Activated naive CD8-positive, alpha-beta T cell treated with anti-CD3 and anti-CD28 coated beads for 36 hours (primary cell): ENCODE data around the gene IGFBP3. TPM values are rescaled to one million over a fixed set of nuclear protein-coding genes. Genes with fewer than 3 reads are reported as not detected.

Experiments used
- DNase-seq: peaks from one replicate; pipeline ENCODE4 v3.0.0; 2021
- H3K27ac Mint-ChIP-seq: one replicate; pipeline ENCODE4 v1.8.0; 2022; ENCODE audit warnings: mild to moderate bottlenecking, moderate library complexity, mixed read lengths
- H3K27me3 Mint-ChIP-seq: one replicate; pipeline ENCODE4 v1.8.0; 2022; ENCODE audit warnings: mild to moderate bottlenecking, mixed read lengths
- H3K36me3 Mint-ChIP-seq: one replicate; pipeline ENCODE4 v1.8.0; 2021; ENCODE audit warnings: mild to moderate bottlenecking, mixed read lengths
- H3K4me1 Mint-ChIP-seq: one replicate; pipeline ENCODE4 v1.8.0; 2021; ENCODE audit warnings: mixed read lengths
- H3K4me3 Mint-ChIP-seq: one replicate; pipeline ENCODE4 v1.8.0; 2022; ENCODE audit warnings: mild to moderate bottlenecking, moderate library complexity, mixed read lengths
- H3K9me3 Mint-ChIP-seq: one replicate; pipeline ENCODE4 v1.8.0; 2022; ENCODE audit warnings: mixed read lengths
- total RNA-seq, 2 experiments: library from RNA; stranded (reverse); gene quantifications; one replicate each; pipeline ENCODE4 v1.2.3, GENCODE V29; 2021

IGFBP3 gene
- total RNA-seq, 2 experiments from 2014 or later, result 0.33 to 0.50 TPM

DNA sequence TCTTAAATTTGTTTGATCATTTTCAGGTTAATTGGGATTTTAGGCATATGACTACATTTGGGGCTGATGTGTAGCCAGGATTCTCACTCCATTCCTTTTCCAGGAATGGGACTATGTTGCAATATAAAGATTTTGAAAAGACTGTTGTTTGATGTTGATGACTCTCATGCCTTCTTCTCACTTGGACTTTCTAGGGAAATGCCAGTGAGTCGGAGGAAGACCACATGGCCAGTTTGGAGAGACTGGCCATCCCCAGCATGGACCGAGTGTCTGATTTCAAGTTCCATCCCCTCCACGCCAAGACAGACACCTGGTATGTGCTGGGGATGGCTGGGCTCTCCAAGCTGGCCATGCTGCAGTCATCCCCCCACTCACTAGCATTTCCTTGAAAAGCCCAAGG is 5.5 kb downstream of the IGFBP3 start:
- Mint-ChIP-seq H3K9me3 (no peaks in the 10 kb centered on the region), H3K36me3 (no peaks in the 10 kb centered on the region), H3K27ac (no peak overlapping the region), H3K4me3 (no peak overlapping the region), H3K27me3 (peaks cover 62% of the 10 kb centered on the region), H3K4me1 (peaks cover 14% of the 10 kb centered on the region)
- no peak for DNase-seq

DNA sequence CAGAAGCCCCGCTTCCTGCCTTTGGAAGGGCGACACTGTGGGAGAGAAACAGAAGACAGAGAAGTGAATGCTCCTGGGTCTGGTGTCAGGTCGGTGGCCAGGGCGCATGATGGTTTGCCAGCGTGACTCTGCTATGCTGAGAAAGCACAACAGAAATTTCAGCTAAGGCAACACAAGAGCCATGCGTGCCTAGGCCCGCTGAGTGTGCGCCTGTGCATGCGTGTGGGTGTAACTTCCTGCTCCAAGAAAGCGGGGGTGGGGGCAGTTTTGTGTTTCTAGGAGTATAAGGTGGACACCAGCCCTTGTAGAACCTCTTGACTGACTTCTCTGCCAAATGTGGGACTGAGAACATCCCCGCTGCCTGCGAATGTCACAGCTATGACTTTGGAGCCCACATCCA is 6.2 kb downstream of the IGFBP3 start:
- H3K27ac Mint-ChIP-seq, result no peak overlapping the region
- no peaks in the 10 kb centered on the region for H3K9me3 Mint-ChIP-seq
- H3K27me3 Mint-ChIP-seq, result peaks cover 62% of the 10 kb centered on the region
- H3K4me3 Mint-ChIP-seq, result no peak overlapping the region
- H3K36me3 Mint-ChIP-seq, result no peaks in the 10 kb centered on the region
- peaks cover 9% of the 10 kb centered on the region for H3K4me1 Mint-ChIP-seq
- DNase-seq, result no peak

GRCh38 chr7:45912972-45913371 is 8.1 kb downstream of the IGFBP3 start:
- H3K4me3 Mint-ChIP-seq, result no peak overlapping the region

GRCh38 chr7:45911311-45911710 is 9.8 kb downstream of the IGFBP3 start:
- DNase-seq, result no peak
- no peaks in the 10 kb centered on the region for H3K9me3 Mint-ChIP-seq
- no peak overlapping the region for H3K4me3 Mint-ChIP-seq
- H3K36me3 Mint-ChIP-seq, result no peaks in the 10 kb centered on the region
- H3K27me3 Mint-ChIP-seq, result peaks cover 31% of the 10 kb centered on the region
- H3K27ac Mint-ChIP-seq, result no peak overlapping the region
- peaks cover 3% of the 10 kb centered on the region for H3K4me1 Mint-ChIP-seq

More at GRCh38 chr7:45912972-45913371, 8.1 kb downstream of the IGFBP3 start:
- H3K9me3 Mint-ChIP-seq, result no peaks in the 10 kb centered on the region
- H3K4me1 Mint-ChIP-seq, result peaks cover 6% of the 10 kb centered on the region
- no peak for DNase-seq
- H3K27me3 Mint-ChIP-seq, result peaks cover 43% of the 10 kb centered on the region
- H3K36me3 Mint-ChIP-seq, result no peaks in the 10 kb centered on the region
- H3K27ac Mint-ChIP-seq, result no peak overlapping the region

DNA sequence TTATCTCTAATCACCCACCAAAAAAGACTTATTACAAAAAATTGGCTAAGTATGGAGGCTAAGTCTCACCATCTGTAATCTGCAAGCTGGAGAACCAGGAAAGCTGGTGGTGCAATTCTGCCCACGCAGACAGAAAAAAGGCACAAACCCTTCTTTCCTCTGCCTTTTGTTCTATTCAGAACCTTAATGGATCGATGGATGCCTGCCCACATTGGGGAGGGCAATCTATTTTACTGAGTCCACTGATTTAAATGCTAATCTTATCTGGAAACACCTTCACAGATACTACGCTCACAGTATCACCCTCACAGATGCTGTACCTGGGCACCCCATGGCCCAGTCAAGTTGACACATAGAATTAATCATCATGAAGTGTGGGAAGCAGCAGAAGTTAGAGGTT is 10.2 kb downstream of the IGFBP3 start:
- Mint-ChIP-seq H3K4me1 (peaks cover 2% of the 10 kb centered on the region), H3K4me3 (no peak overlapping the region), H3K36me3 (no peaks in the 10 kb centered on the region), H3K9me3 (no peaks in the 10 kb centered on the region), H3K27me3 (peaks cover 27% of the 10 kb centered on the region), H3K27ac (no peak overlapping the region)
- no peak for DNase-seq

DNA sequence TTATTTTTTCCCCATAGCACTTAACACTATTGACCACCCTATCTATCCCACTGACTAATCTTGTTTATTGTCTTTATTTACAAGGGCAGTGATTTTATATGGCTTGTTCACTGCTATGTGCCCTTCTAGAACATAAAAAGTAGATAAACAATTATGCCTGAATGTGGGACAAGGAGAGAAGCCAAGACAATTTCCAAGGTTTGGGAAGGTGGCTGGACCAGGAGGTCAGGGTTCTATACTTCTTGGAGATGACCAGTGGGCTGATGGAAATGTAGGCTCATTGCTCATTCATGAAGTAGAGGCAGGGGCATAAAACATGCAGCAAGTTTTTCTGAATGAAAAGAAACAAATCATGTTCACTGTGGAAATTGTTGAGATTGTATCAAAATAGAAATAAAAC is 11.5 kb downstream of the IGFBP3 start:
- Mint-ChIP-seq H3K36me3 (no peaks in the 10 kb centered on the region), H3K27me3 (peaks cover 25% of the 10 kb centered on the region), H3K9me3 (no peaks in the 10 kb centered on the region), H3K4me3 (no peak overlapping the region), H3K27ac (no peak overlapping the region), H3K4me1 (no peaks in the 10 kb centered on the region)
- no peak for DNase-seq

DNA sequence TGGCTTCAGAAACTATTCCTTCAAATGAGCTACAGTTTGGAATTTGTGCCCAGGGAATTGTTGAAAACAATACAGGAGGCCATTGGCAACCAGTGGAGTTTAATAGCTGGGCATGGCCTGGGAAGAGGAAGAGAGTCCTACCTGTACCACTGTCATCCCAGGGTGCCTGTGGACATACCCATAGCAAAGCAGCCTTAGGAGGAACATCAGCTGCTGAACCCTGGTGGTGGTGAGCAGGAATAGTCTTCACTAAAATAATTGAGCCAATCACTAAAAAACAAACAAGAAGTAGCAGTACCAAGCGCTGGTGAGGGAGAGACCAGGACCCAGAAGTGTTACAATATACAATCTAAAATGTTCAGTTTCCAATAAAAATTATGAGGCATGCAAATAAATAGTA is 18.3 kb downstream of the IGFBP3 start:
- peaks cover 6% of the 10 kb centered on the region for H3K9me3 Mint-ChIP-seq
- no peak overlapping the region for H3K27ac Mint-ChIP-seq
- no peak overlapping the region for H3K4me3 Mint-ChIP-seq
- no peaks in the 10 kb centered on the region for H3K4me1 Mint-ChIP-seq
- DNase-seq, result no peak
- peaks cover 6% of the 10 kb centered on the region for H3K27me3 Mint-ChIP-seq
- no peaks in the 10 kb centered on the region for H3K36me3 Mint-ChIP-seq

DNA sequence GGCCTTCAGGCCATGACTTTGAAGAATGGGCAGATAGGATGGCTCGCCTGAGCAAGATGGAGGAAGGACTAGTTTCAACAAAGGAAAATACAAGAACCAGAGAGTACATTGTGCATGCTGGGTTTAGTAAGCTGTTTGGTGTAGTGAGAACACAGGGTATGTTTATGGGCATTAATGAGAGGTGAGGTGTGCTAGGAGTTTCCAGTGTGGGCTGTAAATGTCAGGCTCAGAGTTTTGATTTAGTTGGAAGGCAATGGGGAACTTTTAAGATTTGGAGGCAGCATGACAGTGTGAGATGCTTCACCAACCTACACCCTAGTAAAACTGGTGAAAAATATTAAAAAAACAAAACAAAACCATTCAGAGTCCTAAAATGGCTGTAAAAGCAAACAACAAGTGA is 19.5 kb downstream of the IGFBP3 start:
- H3K27ac Mint-ChIP-seq, result no peak overlapping the region
- H3K27me3 Mint-ChIP-seq, result peaks cover 11% of the 10 kb centered on the region
- H3K4me1 Mint-ChIP-seq, result no peaks in the 10 kb centered on the region
- DNase-seq, result no peak
- no peaks in the 10 kb centered on the region for H3K36me3 Mint-ChIP-seq
- H3K4me3 Mint-ChIP-seq, result no peak overlapping the region
- peaks cover 6% of the 10 kb centered on the region for H3K9me3 Mint-ChIP-seq

DNA sequence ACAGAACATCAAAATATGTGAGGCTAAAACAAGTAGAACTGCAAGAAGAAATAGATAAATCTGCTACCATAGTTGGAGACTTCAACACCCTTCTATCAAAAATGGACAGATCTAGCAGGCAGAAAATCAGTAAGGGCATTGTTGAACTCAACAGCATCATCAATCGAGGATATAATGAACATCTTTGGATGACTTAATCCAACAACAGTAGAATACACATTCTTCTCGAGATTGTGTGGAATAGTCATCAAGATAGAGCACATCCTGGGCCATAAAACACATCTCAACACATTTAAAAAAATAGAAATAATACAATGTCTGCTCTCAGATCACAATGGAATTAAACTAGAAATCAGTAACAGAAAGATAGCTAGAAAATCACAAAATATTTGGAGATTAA is 22.9 kb downstream of the IGFBP3 start:
- Mint-ChIP-seq H3K4me1 (no peaks in the 10 kb centered on the region), H3K36me3 (no peaks in the 10 kb centered on the region), H3K9me3 (peaks cover 4% of the 10 kb centered on the region), H3K27me3 (peaks cover 34% of the 10 kb centered on the region), H3K27ac (no peak overlapping the region), H3K4me3 (no peak overlapping the region)
- DNase-seq, result no peak

- Mint-ChIP-seq H3K4me3 (no peak overlapping the region), H3K9me3 (no peaks in the 10 kb centered on the region), H3K27me3 (peaks cover 40% of the 10 kb centered on the region), H3K27ac (no peak overlapping the region), H3K4me1 (no peaks in the 10 kb centered on the region), H3K36me3 (no peaks in the 10 kb centered on the region)
- DNase-seq, result no peak
These were observed 23.9 kb downstream of the IGFBP3 start for GRCh38 chr7:45897042-45897690.

DNA sequence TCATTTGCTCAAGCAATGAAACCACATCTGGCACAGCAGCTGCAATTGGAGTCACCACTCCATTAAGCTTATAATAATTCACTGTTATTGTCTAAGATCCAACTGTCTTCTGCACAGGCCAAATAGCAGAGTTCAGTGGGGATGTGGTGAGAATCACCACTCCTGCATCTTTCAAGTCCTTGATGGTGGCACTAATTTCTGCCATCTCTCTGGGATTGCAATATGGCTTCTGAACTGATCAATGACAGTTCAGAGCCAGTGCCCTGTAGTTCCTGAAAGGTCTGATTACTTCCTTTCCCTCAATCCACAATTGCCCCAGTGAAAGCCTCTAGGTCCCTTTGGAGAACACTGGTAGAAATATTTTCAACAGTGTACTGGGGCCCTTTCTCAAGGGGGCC is 26.4 kb downstream of the IGFBP3 start:
- H3K27me3 Mint-ChIP-seq, result peaks cover 52% of the 10 kb centered on the region
- DNase-seq, result no peak
- no peaks in the 10 kb centered on the region for H3K4me1 Mint-ChIP-seq
- H3K9me3 Mint-ChIP-seq, result no peaks in the 10 kb centered on the region
- H3K4me3 Mint-ChIP-seq, result no peak overlapping the region
- no peaks in the 10 kb centered on the region for H3K36me3 Mint-ChIP-seq
- H3K27ac Mint-ChIP-seq, result no peak overlapping the region

DNA sequence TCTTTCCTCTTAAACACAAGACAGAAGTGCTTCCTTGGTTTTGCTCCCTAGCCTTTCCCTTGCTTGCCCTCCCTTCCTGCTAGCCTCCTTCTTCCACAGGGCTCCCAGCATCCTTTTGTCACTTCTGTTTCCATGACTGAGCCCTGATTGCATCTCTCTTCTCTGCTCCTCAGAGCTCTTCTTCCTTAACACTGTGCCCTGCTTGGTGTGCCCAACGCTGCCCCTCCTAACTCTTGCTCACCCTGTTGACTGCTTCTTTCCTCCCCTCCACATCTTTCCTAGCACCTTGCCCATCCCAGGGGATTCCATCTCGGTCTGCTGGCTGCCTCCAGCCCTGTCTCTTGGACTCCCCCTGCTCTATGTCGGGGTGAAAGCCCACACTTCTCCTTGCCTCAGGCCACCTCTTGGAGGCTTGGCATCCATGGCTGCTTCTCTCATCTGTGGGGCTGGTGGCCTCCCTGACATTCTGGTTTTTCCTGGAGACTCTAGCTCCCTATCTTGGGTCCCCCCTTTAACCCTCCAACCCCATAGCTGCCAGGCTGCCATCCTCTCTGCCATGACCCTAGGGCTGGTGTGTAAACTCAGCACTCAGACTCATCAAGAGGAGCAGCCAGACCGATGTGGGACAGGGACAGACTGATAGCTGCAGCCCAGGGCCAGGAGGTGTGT is 26.9 kb downstream of the IGFBP3 start:
- no peak overlapping the region for H3K27ac Mint-ChIP-seq
- no peak overlapping the region for H3K4me3 Mint-ChIP-seq
- H3K9me3 Mint-ChIP-seq, result no peaks in the 10 kb centered on the region
- DNase-seq, result no peak
- H3K4me1 Mint-ChIP-seq, result no peaks in the 10 kb centered on the region
- peaks cover 57% of the 10 kb centered on the region for H3K27me3 Mint-ChIP-seq
- H3K36me3 Mint-ChIP-seq, result no peaks in the 10 kb centered on the region

- no peaks in the 10 kb centered on the region for H3K4me1 Mint-ChIP-seq
These were observed 27.6 kb downstream of the IGFBP3 start for GRCh38 chr7:45893374-45893995.

DNA sequence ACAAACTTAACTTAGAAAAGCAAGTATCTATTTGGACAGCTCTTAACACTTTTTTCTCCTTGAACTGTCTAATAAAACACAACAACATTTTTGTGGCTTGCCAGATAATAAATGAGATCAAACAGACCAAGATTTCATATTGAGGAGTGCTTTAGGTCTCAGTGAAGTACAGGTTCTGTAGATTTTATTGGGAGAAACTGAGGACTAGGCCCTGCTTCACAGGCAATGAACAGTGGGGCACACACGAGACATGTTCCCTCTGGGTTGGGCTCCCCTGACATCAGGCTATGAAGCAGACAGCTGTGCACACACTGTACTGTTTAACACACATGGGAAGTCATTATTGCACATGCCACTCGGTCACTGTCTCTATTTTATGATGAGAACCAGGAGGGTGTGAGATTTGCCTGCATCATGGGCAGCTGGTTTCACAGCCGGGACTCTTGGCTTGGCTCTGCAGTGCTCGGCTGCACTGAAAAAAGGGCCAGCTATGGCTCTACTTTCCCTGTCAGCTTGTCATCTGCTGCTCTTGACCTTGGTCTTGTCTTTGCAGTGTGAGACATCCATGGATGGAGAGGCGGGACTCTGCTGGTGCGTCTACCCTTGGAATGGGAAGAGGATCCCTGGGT is 28.6 kb downstream of the IGFBP3 start:
- H3K4me1 Mint-ChIP-seq, result no peaks in the 10 kb centered on the region
- no peak overlapping the region for H3K4me3 Mint-ChIP-seq
- peaks cover 63% of the 10 kb centered on the region for H3K27me3 Mint-ChIP-seq
- no peak overlapping the region for H3K27ac Mint-ChIP-seq
- no peaks in the 10 kb centered on the region for H3K9me3 Mint-ChIP-seq
- DNase-seq, result no peak
- no peaks in the 10 kb centered on the region for H3K36me3 Mint-ChIP-seq

More at GRCh38 chr7:45893374-45893995, 27.6 kb downstream of the IGFBP3 start:
- peaks cover 61% of the 10 kb centered on the region for H3K27me3 Mint-ChIP-seq
- H3K36me3 Mint-ChIP-seq, result no peaks in the 10 kb centered on the region
- H3K27ac Mint-ChIP-seq, result no peak overlapping the region
- DNase-seq, result no peak
- no peaks in the 10 kb centered on the region for H3K9me3 Mint-ChIP-seq
- H3K4me3 Mint-ChIP-seq, result no peak overlapping the region
